Measurements from ENCODE around the gene TSHZ2. TPM values are rescaled to one million over a fixed set of nuclear protein-coding genes. Genes with fewer than 3 reads are reported as not detected.
A peak's percentile ranks its signal among the peaks of the same experiment; 100 is the strongest.
"Not testable (repeated sequence)": the region's sequence is repeated elsewhere in the genome, so short reads cannot be mapped to it uniquely, and the experiment has no call there.

The TSHZ2 gene
- total RNA-seq, 1 experiment from 2014 or later: not detected

- in situ Hi-C loops (cut with HindIII; ENCODE audit: low sequenced_read_pairs): no loop called here
- DNase-seq (ENCODE audit: low spot score): no peak
Observed at GRCh38 chr20:53017206-53017605, 45.0 kb downstream of the TSHZ2 start.

- in situ Hi-C loops (cut with HindIII; ENCODE audit: low sequenced_read_pairs): no loop called here
- DNase-seq (ENCODE audit: low spot score): no peak
Observed at GRCh38 chr20:53019464-53019863, 47.3 kb downstream of the TSHZ2 start.

GRCh38 chr20:53020376-53020775, 48.2 kb downstream of the TSHZ2 start:
- in situ Hi-C loops (cut with HindIII; ENCODE audit: low sequenced_read_pairs): no loop called here
- peak; percentile 62 for DNase-seq (ENCODE audit: low spot score)

GRCh38 chr20:53020834-53021233, 48.7 kb downstream of the TSHZ2 start:
- DNase-seq (ENCODE audit: low spot score): no peak
- in situ Hi-C loops (cut with HindIII; ENCODE audit: low sequenced_read_pairs): no loop called here

GRCh38 chr20:53021934-53022333, 49.8 kb downstream of the TSHZ2 start:
- no peak for DNase-seq (ENCODE audit: low spot score)
- in situ Hi-C loops (cut with HindIII; ENCODE audit: low sequenced_read_pairs): no loop called here

GRCh38 chr20:53023732-53024520, 51.8 kb downstream of the TSHZ2 start:
- DNase-seq (ENCODE audit: low spot score): no peak
- in situ Hi-C loops (cut with HindIII; ENCODE audit: low sequenced_read_pairs): no loop called here

GRCh38 chr20:53024653-53025052, 52.5 kb downstream of the TSHZ2 start:
- in situ Hi-C loops (cut with HindIII; ENCODE audit: low sequenced_read_pairs); DNase-seq (ENCODE audit: low spot score): not testable (repeated sequence)

GRCh38 chr20:53027089-53027488, 54.9 kb downstream of the TSHZ2 start:
- in situ Hi-C loops (cut with HindIII; ENCODE audit: low sequenced_read_pairs): no loop called here
- no peak for DNase-seq (ENCODE audit: low spot score)

- DNase-seq (ENCODE audit: low spot score): no peak
- in situ Hi-C loops (cut with HindIII; ENCODE audit: low sequenced_read_pairs): no loop called here
Observed at GRCh38 chr20:53028337-53029007, 56.3 kb downstream of the TSHZ2 start.

- in situ Hi-C loops (cut with HindIII; ENCODE audit: low sequenced_read_pairs): no loop called here
- DNase-seq (ENCODE audit: low spot score): no peak
Observed at GRCh38 chr20:53030061-53030460, 57.9 kb downstream of the TSHZ2 start.

GRCh38 chr20:53032046-53032445, 59.9 kb downstream of the TSHZ2 start:
- no peak for DNase-seq (ENCODE audit: low spot score)
- in situ Hi-C loops (cut with HindIII; ENCODE audit: low sequenced_read_pairs): no loop called here

GRCh38 chr20:53032478-53032932, 60.3 kb downstream of the TSHZ2 start:
- in situ Hi-C loops (cut with HindIII; ENCODE audit: low sequenced_read_pairs): no loop called here
- no peak for DNase-seq (ENCODE audit: low spot score)

GRCh38 chr20:53033176-53033575, 61.0 kb downstream of the TSHZ2 start:
- no peak for DNase-seq (ENCODE audit: low spot score)
- in situ Hi-C loops (cut with HindIII; ENCODE audit: low sequenced_read_pairs): no loop called here

GRCh38 chr20:53034899-53035298, 62.7 kb downstream of the TSHZ2 start:
- in situ Hi-C loops (cut with HindIII; ENCODE audit: low sequenced_read_pairs): no loop called here
- DNase-seq (ENCODE audit: low spot score): no peak

GRCh38 chr20:53036992-53037391, 64.8 kb downstream of the TSHZ2 start:
- no peak for DNase-seq (ENCODE audit: low spot score)
- in situ Hi-C loops (cut with HindIII; ENCODE audit: low sequenced_read_pairs): no loop called here

- in situ Hi-C loops (cut with HindIII; ENCODE audit: low sequenced_read_pairs): no loop called here
- DNase-seq (ENCODE audit: low spot score): no peak
Observed at GRCh38 chr20:53037621-53038020, 65.5 kb downstream of the TSHZ2 start.

- DNase-seq (ENCODE audit: low spot score): no peak
- in situ Hi-C loops (cut with HindIII; ENCODE audit: low sequenced_read_pairs): no loop called here
Observed at GRCh38 chr20:53038299-53038698, 66.1 kb downstream of the TSHZ2 start.

- in situ Hi-C loops (cut with HindIII; ENCODE audit: low sequenced_read_pairs): no loop called here
- peak; percentile 42 for DNase-seq (ENCODE audit: low spot score)
Observed at GRCh38 chr20:53040693-53041589, 68.8 kb downstream of the TSHZ2 start.

GRCh38 chr20:53042521-53042920, 70.4 kb downstream of the TSHZ2 start:
- in situ Hi-C loops (cut with HindIII; ENCODE audit: low sequenced_read_pairs): no loop called here
- DNase-seq (ENCODE audit: low spot score): no peak

- in situ Hi-C loops (cut with HindIII; ENCODE audit: low sequenced_read_pairs): no loop called here
Observed at GRCh38 chr20:53044296-53044695, 72.1 kb downstream of the TSHZ2 start.

More at GRCh38 chr20:53044296-53044695, 72.1 kb downstream of the TSHZ2 start:
- DNase-seq (ENCODE audit: low spot score): no peak
